ENCODE measurements around the gene KAT14.
"Not testable (repeated sequence)": the region's sequence is repeated elsewhere in the genome, so short reads cannot be mapped to it uniquely, and the experiment has no call there.

The KAT14 gene

DNA sequence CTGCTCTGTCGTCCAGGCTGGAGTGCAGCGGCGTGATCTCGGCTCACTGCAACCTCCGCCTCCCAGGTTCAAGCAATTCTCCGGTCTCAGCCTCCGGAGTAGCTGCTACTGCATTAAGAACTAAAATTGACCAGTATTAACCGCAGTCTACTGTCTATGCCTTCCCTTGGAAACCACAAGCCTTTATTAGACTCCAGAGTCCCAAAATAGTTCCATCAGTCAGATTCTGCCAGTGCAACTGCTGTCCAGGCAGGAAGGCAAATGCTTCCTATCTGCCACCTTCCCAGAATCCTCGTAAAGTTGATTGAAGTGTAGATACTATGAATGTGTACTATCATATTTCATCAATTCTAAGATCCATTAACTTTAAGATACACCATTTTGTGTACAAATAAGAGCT is 16.7 kb downstream of the KAT14 start:
- no peak for DNase-seq (ENCODE audit: low read depth in 3 of 3)

DNA sequence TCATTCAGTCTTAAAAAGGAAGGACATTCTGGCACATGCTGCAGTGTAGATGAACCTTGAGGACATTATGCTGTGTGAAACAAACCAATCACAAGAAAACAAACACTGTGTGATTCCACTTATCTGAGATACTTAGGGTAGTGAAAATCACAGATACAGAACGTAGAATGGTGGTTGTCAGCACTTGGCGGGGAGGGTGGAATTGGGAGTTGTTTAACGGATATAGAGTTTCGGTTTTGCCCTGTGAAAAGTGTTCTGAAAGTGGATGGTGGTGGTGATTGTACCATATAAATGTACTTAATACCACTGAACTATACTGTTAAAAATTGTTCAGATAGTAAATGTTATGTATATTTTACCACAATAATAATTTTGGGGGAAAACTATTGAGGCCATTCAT is 18.4 kb downstream of the KAT14 start:
- DNase-seq (ENCODE audit: low read depth in 3 of 3) = no peak

GRCh38 chr20:18164356-18164755 is 26.7 kb downstream of the KAT14 start:
- DNase-seq (ENCODE audit: low read depth in 3 of 3) = no peak

GRCh38 chr20:18165553-18165952 is 27.9 kb downstream of the KAT14 start:
- DNase-seq (ENCODE audit: low read depth in 3 of 3) = no peak

DNA sequence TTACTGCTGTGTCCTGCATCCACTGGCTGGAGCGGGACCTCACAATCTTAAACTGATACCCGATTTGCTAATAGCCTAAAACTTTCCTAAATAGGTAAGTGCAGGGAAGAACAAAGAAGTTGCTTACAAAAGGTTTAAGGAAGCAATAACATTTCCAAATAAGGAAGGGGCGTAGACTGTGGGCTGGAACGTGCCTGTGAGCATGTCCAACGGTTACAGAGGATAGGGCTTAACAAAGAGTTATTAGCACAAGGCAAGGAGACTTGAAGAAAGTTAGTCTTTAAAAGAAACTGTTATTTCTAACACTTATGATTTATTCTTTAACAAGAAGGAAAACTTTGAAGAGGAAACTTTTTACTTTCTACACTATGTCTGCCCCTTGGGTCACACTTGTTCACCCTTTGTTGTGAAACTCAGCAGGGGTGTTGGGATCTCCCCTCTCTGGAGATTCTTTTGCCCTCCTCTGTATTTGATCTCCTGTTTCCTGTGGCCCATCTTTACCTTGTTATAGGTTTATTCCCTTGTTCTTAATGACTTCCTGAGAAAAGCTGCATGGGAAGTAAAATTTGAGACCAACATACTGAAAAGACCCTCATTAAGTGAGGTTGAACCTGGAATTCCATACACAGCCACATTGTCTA is 28.7 kb downstream of the KAT14 start:
- DNase-seq (ENCODE audit: low read depth in 3 of 3) = no peak

- DNase-seq (ENCODE audit: low read depth in 3 of 3) = no peak
These were observed 29.3 kb downstream of the KAT14 start for GRCh38 chr20:18166950-18167349.

DNA sequence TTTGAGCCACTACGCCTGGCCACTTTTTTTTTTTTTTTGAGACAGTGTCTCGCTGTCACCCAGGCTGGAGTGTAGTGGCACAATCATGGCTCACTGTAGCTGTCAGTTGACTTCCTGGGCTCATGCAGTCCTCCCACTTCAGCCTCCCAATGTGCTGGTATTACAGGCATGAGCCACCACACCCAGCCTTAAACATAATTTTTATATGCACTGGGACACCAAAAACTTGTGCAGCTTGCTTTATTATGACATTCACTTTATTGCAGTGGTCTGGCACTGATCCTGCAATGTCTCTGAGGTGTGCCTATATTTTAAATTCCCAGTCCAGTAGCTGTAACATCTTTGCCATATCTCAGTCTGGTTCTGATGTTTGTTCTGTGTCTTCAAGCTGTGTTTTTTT is 34.7 kb downstream of the KAT14 start:
- no peak for DNase-seq (ENCODE audit: low read depth in 3 of 3)

- no peak for DNase-seq (ENCODE audit: low read depth in 3 of 3)
These were observed 37.4 kb downstream of the KAT14 start for GRCh38 chr20:18174906-18175683.

DNA sequence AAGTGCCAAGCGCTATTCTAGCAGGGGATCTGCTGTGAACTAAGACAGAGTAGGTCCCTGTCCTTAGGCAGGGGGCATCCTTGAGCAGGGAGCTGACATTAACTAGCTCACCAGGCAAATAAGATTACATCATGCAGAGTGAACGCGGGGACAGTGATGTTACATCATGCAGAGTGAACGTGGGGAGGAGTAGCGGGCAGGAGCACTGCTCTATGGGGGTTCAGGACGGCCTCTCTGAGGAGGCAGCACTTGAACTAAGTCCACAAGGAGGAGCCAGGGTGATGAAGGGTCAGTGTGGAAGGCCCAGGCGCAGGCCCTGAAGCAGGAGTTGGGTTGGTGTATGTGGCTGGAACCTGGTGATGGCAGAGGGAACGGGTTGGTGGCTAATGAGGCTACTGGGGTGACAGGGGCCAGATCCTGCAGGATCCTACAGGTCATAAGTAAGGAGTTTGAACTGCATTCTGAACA is 38.7 kb downstream of the KAT14 start:
- DNase-seq (ENCODE audit: low read depth in 3 of 3) = no peak

DNA sequence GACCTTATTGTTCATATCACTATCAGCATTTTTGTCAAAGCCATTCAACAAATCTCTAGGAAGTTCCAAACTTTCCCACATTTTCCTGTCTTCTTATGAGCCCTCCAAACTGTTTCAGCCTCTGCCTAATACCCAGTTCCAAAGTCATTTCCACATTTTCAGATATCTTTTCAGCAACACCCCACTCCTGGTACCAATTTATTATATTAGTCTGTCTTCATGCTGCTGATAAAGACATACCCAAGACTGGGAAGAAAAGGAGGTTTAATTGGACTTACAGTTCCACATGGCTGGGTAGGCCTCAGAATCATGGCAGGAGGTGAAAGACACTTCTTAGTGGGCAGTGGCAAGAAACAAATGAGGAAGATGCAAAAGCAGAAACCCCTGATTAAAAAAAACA is 42.7 kb downstream of the KAT14 start:
- not testable (repeated sequence) for DNase-seq (ENCODE audit: low read depth in 3 of 3)

GRCh38 chr20:18180815-18181214 is 43.2 kb downstream of the KAT14 start:
- no peak for DNase-seq (ENCODE audit: low read depth in 3 of 3)

GRCh38 chr20:18187020-18187419 is 49.4 kb downstream of the KAT14 start:
- DNase-seq (ENCODE audit: low read depth in 3 of 3) = no peak

DNA sequence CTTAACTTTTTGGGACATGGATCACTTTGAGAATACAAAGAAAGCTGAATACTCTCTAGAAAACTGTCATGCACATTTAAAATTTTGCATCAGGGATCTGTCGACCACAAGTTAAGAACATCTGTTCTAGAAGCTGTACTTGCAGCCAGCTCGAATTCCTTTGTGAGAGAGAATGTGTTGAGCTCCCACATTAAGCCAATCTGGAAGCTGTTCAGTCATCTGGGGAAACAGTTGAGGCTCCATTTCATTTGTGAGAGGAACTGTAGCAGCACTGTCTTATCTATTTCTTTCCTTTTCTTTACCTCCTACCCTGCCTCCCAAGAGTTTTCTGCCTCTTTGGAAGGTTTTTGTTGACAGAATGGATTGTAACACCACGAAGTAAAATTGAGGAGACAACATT is 50.8 kb downstream of the KAT14 start:
- DNase-seq (ENCODE audit: low read depth in 3 of 3) = no peak

DNA sequence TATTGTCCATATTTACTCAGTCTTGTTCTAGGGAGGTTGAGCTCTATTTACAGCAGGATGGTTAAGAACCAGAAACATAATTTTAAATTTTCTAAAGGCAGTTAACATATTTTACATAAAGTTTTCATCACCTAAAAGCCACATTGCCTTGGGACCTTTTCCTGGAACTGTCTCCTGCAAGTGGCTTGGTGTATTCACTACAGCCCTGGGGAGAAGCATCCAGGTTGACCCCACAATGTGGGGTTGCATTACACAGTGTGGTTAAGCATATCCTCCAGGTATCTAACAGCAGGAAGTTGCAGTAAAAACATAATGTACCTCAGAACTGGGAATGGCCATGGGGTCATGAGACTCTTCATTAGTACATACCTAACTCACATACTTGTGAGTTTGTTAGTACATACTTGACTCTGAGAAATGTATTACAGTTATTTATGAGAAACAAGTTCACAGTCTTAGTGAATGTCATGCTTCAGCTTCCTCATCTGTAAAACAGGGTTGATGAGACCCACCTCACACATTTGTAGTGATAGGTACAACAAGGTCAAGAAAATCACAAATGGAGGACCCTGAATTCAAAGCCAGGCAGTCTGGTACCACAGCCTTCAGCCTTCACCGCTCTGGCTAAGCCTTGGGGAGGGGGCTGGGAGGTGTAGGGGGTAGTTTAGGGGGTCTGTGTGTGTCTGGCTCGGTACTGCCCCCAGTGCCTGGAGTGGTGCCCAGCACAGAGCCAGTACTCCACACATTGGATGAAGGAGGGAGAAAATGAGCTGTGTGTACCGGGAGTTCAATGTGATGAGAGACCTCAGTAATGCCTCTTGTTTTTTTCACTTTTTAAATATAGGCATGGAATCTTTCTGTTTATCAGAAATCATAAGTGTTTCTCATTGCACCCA is 52.9 kb downstream of the KAT14 start:
- DNase-seq (ENCODE audit: low read depth in 3 of 3) = no peak

DNA sequence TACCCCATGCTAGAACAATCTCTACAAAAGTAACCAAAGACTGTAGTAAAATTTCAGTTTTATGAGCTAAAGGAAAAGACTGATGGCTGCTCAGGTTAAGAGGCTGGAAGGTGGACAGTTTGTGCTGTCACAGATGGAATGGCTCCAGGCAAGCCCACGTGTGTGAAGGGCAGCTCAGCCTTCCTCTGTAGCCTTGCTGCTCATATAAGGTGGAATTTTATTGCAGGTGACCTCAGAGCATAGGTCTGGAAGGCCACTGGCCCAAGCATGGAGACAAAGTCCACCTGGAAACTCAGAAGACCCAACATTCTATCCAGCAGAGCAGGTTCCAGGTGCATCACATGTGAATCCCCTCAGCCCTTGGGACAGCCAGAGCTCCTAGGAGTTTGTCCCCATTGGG is 53.6 kb downstream of the KAT14 start:
- no peak for DNase-seq (ENCODE audit: low read depth in 3 of 3)

- DNase-seq (ENCODE audit: low read depth in 3 of 3) = not testable (repeated sequence)
These were observed 56.8 kb downstream of the KAT14 start for GRCh38 chr20:18194461-18194860.

GRCh38 chr20:18195931-18196330 is 58.3 kb downstream of the KAT14 start:
- no peak for DNase-seq (ENCODE audit: low read depth in 3 of 3)

DNA sequence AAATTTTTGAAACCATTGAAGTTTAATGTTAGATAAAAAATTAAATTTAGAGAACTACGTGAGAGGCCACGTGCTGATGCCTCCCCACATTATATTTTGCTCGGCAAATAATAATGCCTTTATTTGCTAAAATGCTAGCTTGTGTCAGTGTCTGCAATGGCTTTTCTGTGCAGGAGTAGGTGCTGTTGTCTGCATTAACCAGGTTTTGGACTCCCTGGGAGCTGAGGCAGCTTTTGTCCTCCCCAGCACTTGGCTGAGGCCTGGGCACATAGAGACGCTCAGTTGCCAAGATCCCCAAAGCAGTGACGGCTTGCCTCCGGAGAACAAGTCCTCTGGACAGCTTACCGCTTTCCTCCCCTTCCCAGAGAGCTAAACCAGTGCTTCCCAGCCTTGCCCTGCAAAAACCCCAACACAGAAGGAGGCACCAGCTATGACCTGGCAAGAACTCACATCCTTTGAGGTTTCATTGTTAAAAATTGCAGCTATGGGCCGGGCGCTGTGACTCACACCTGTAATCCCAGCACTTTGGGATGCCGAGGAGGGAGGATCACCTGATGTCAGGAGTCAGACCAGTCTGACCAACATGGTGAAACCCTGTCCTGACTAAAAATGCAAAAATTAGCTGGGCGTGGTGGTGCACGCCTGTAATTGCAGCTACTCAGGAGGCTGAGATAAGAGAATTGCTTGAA is 59.9 kb downstream of the KAT14 start:
- no peak for DNase-seq (ENCODE audit: low read depth in 3 of 3)

DNA sequence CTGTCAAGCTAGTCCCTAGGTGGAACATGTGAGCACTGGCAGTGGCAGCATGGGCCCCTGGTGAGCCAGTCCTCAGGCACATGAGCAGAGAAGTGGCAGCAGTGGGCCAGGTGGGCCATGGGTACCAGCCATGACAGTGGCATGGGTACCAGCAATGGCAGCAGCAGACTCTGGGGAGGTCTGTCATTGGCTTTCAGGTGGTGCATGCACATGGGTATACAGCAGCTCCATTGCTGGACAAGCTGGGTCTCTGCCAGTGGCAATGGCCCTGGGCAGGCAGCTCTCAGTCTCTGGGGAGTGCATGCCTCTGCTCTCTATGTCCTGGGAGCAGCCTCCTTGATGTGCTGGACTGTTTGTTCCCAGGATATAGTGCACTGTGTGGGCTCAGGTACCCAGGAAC is 65.3 kb downstream of the KAT14 start:
- DNase-seq (ENCODE audit: low read depth in 3 of 3) = no peak

- not testable (repeated sequence) for DNase-seq (ENCODE audit: low read depth in 3 of 3)
These were observed 66.0 kb downstream of the KAT14 start for GRCh38 chr20:18203700-18204099.

DNA sequence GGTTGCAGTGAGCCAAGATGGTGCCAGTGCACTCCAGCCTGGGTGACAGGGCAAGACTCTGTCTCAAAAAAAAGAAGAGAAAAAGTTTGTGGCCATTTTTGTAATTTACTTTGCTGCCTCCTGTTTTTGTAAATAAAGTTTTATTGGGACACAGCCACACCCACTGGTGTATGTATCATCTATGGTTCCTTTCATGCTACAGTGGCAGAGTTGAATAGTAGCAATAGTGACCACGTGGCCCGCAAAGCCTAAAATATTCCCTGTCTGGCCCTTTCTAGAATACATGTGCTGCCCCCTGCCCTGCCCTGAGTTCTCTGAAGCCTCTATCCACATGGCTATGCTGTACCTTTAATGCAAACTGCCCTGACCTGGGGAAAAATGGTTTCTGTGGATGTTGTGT is 75.3 kb downstream of the KAT14 start:
- no peak for DNase-seq (ENCODE audit: low read depth in 3 of 3)

- no peak for DNase-seq (ENCODE audit: low read depth in 3 of 3)
These were observed 77.9 kb downstream of the KAT14 start for GRCh38 chr20:18215566-18215965.
